B cell (primary cell): ENCODE measurements around the gene WTAP. TPM values are rescaled to one million over a fixed set of nuclear protein-coding genes. Genes with fewer than 3 reads are reported as not detected.

Experiments
- ATAC-seq: fragments of 200-7000 bp; cut with Tn5 transposase; one replicate; pipeline ENCODE4 v1.10.0; 2021; ENCODE audit warnings: low read depth, mild to moderate bottlenecking, moderate number of reproducible peaks, moderate library complexity
- CTCF ChIA-PET: fragments of 350-600 bp; sonication (Branson Sonifier 250); formaldehyde crosslinking; loops from one replicate; lab custom pipeline; 2021; ENCODE audit warnings: antibody characterized with exemption, inconsistent platforms; lab: Charles Lee
- POLR2A ChIA-PET: fragments of 350-600 bp; sonication (Branson Sonifier 250); formaldehyde crosslinking; loops from one replicate; lab custom pipeline; 2021; ENCODE audit warnings: antibody characterized with exemption; lab: Charles Lee
- DNase-seq: peaks from one replicate; pipeline ENCODE4 v3.0.0; 2013
- H2AFZ ChIP-seq: 2 replicates; pipeline ENCODE4 v1.6.1; 2012; ENCODE audit warnings: mild to moderate bottlenecking, low read depth, low read length; ENCODE audit not compliant: insufficient read depth, poor library complexity, severe bottlenecking
- H3K27ac ChIP-seq, 2 donors: 1 replicate in 1 of 2; 2 replicates in 1 of 2; pipeline ENCODE4 v1.5.1; 2012 to 2013; ENCODE audit warnings: low read length in 2 of 2, mild to moderate bottlenecking in 2 of 2, moderate library complexity in 1 of 2
- H3K27me3 ChIP-seq, 4 experiments: fragments of 200-600 bp in 1 of 4; sonication (generic) in 1 of 4; replicated peaks in 1 of 4; 1 replicate in 2 of 4; 2 replicates in 2 of 4; pipeline versions ENCODE4 v1.6.1 to v1.7.0; 2013 to 2016; ENCODE audit warnings: low read length in 3 of 4, mild to moderate bottlenecking in 2 of 4, mixed read lengths in 1 of 4, moderate library complexity in 1 of 4; ENCODE audit not compliant: insufficient read depth in 4 of 4, control insufficient read depth in 3 of 4; ENCODE audit errors: control extremely low read depth in 1 of 4
- H3K36me3 ChIP-seq, 2 experiments: replicated peaks in 1 of 2; 1 replicate in 1 of 2; 2 replicates in 1 of 2; pipeline versions ENCODE4 v1.6.1 to v1.7.1; 2013; ENCODE audit warnings: low read length in 1 of 2; ENCODE audit not compliant: insufficient read depth in 2 of 2, control insufficient read depth in 1 of 2; ENCODE audit errors: control extremely low read depth in 1 of 2, extremely low read depth in 1 of 2
- H3K4me1 ChIP-seq, 2 donors: fragments of 200-600 bp in 1 of 2; sonication (generic) in 1 of 2; 1 replicate in 1 of 2; 2 replicates in 1 of 2; pipeline versions ENCODE4 v1.5.1 to v1.6.1; 2013 to 2017; ENCODE audit warnings: low read length in 2 of 2; ENCODE audit not compliant: control insufficient read depth in 2 of 2, insufficient read depth in 2 of 2
- H3K4me2 ChIP-seq: replicated peaks from 2 replicates; pipeline ENCODE3; 2012; ENCODE audit warnings: mild to moderate bottlenecking, low read depth, low read length; ENCODE audit not compliant: poor library complexity, severe bottlenecking
- H3K4me3 ChIP-seq, 5 experiments: fragments of 200-600 bp in 1 of 5; sonication (generic) in 1 of 5; 1 replicate in 3 of 5; 2 replicates in 2 of 5; pipeline versions ENCODE4 v1.5.1 to v1.7.0; 2011 to 2016; ENCODE audit warnings: low read length in 4 of 5, mild to moderate bottlenecking in 4 of 5, low read depth in 2 of 5, control low read depth in 1 of 5, moderate library complexity in 1 of 5; ENCODE audit not compliant: insufficient read depth in 1 of 5; ENCODE audit errors: control extremely low read depth in 1 of 5, extremely low read depth in 1 of 5
- H3K79me2 ChIP-seq: fragments of 200-600 bp; sonication (generic); one replicate; pipeline ENCODE4 v1.6.0; 2016; ENCODE audit warnings: low read length; ENCODE audit not compliant: control insufficient read depth, insufficient read depth
- H3K9ac ChIP-seq: fragments of 200-600 bp; sonication (generic); 2 replicates; pipeline ENCODE4 v1.6.1; 2017; ENCODE audit warnings: mild to moderate bottlenecking, low read length, moderate library complexity
- H3K9me3 ChIP-seq, 3 donors: one replicate each; pipeline versions ENCODE4 v1.6.1 to v1.7.1; 2013; ENCODE audit warnings: low read length in 2 of 3; ENCODE audit not compliant: control insufficient read depth in 2 of 3, insufficient read depth in 1 of 3; ENCODE audit errors: control extremely low read depth in 1 of 3
- H4K20me1 ChIP-seq: 2 replicates; pipeline ENCODE4 v1.6.0; 2012; ENCODE audit warnings: mild to moderate bottlenecking, low read length; ENCODE audit not compliant: insufficient read depth, control insufficient read depth, poor library complexity, severe bottlenecking
- H3K27ac Mint-ChIP-seq: one replicate; pipeline ENCODE4 v1.8.0; 2021; ENCODE audit warnings: mixed read lengths
- H3K27me3 Mint-ChIP-seq: one replicate; pipeline ENCODE4 v1.8.0; 2021; ENCODE audit warnings: mixed read lengths
- H3K4me1 Mint-ChIP-seq: one replicate; pipeline ENCODE4 v1.8.0; 2021; ENCODE audit warnings: mixed read lengths
- H3K4me3 Mint-ChIP-seq: one replicate; pipeline ENCODE4 v1.8.0; 2021; ENCODE audit warnings: mixed read lengths
- H3K9me3 Mint-ChIP-seq: one replicate; pipeline ENCODE4 v1.8.0; 2022; ENCODE audit warnings: mixed read lengths; ENCODE audit not compliant: insufficient read depth
- EZH2 ChIP-seq: IDR thresholded peaks from 2 replicates; pipeline ENCODE4 v1.6.1; 2012; ENCODE audit warnings: borderline replicate concordance, low read depth, mild to moderate bottlenecking, moderate library complexity, low read length; ENCODE audit not compliant: insufficient read depth, poor library complexity, severe bottlenecking
- WGBS: methylation state at CpG from one replicate; pipeline ENCODE4 v1.1.5; 2013; ENCODE audit warnings: missing lambda C conversion rate; ENCODE audit not compliant: insufficient coverage; 5-methylcytosine and 5-hydroxymethylcytosine counted together
- intact Hi-C: fragments of 100-400 bp; cut with micrococcal nuclease; formaldehyde crosslinking; loops from one replicate; pipeline ENCODE4 v1.10.0; 2022
- polyA plus RNA-seq: library from polyadenylated mRNA; depleted of rRNA; stranded (reverse); fragments of >200 nt; gene quantifications from 2 replicates; pipeline ENCODE4 v1.2.3, GENCODE V29; 2012
- total RNA-seq, 2 donors: library from RNA; stranded (reverse); fragments of 120-200 nt in 1 of 2; gene quantifications; 1 replicate in 1 of 2; 2 replicates in 1 of 2; pipeline versions ENCODE4 v1.2.3 to v1.2.4, GENCODE V29; 2013 to 2022
- TF ChIP-seq, protein P1 (sequence below): fragments of 200-600 bp; IDR thresholded peaks from one replicate; pipeline ENCODE4 v1.8.0; 2022; ENCODE audit warnings: antibody characterized with exemption, mild to moderate bottlenecking

WTAP gene
- total and polyA plus RNA-seq, 2 donors (not counting 1 experiment from before 2014, with no cell fraction given) = 34.2 to 165 TPM

DNA sequence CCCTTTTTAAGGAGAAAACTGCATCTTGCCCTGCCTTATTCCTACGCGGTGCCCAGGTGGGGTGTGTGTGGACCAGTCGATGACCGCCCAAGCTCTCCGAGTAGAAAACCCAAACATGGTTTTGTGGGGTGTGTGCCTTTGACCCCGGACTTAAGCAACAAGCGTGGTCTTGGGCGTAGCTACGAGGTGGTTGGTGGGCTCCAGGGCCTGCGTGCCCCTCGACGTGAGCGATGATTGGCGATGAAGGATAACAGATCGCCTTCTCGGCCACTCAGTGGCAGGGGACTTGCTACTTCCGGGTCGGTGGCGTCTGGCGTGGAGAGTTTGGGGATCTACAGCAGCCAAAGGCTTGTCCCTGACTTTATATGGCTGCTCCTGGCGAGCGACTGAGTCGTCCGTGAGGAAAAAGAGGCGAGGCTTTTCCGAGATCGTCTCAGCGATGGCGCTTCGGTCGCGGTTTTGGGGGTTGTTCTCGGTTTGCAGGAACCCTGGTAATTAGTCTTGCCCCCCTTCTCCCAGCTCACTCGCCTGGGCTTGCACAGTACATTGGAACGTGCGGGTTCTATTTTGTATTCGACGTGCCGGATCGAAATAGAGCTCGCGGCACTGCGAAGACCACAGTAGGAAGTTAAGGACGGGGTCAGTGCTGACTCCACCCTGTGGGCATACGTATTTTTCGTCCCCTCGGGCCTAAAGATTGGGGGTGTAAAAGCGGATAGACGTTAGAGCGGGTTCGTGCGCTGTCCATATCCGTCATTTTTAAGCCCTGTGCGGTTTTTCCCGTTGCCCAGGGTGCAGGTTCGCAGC lies 63.0 kb downstream of the WTAP start, which contains the start of gene MRPL18:
TSS of gene MRPL18 (plus strand) at position 319 of the 807 bp plus-strand sequence. CDS start at position 440, 121 bp downstream.
- Histone ChIP-seq H3K27me3 (no peaks in the 10 kb centered on the region), H3K4me1 (peaks cover 30 to 32% of the 10 kb centered on the region in 2 donors), H4K20me1 (peaks cover 54% of the 10 kb centered on the region), H3K27ac (peak within 1 kb of the TSS; percentile 70 to 96), H3K79me2 (peaks cover 75% of the 10 kb centered on the region), H3K36me3 (peaks cover 7 to 55% of the 10 kb centered on the region in 2 experiments), H3K4me3 (peak within 1 kb of the TSS; percentile 70 to 98 (median 93)), H3K4me2 (peak within 1 kb of the TSS; percentile 81), H3K9ac (peak within 1 kb of the TSS; percentile 79), H2AFZ (peak within 1 kb of the TSS; percentile 80), H3K9me3 (no peaks in the 10 kb centered on the region)
- under 1% methylated on average over 56 of the region's 56 CpGs for WGBS
- no peaks in the 10 kb centered on the region for H3K27me3 Mint-ChIP-seq
- DNase-seq (peak; percentile 94), ATAC-seq (peak; percentile 78)
- TF ChIP-seq, protein P1, sequence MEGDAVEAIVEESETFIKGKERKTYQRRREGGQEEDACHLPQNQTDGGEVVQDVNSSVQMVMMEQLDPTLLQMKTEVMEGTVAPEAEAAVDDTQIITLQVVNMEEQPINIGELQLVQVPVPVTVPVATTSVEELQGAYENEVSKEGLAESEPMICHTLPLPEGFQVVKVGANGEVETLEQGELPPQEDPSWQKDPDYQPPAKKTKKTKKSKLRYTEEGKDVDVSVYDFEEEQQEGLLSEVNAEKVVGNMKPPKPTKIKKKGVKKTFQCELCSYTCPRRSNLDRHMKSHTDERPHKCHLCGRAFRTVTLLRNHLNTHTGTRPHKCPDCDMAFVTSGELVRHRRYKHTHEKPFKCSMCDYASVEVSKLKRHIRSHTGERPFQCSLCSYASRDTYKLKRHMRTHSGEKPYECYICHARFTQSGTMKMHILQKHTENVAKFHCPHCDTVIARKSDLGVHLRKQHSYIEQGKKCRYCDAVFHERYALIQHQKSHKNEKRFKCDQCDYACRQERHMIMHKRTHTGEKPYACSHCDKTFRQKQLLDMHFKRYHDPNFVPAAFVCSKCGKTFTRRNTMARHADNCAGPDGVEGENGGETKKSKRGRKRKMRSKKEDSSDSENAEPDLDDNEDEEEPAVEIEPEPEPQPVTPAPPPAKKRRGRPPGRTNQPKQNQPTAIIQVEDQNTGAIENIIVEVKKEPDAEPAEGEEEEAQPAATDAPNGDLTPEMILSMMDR = no peak
- no peak for TF ChIP-seq EZH2
- CTCF ChIA-PET = interaction anchor here (0.5 to 3.0 kb wide), 10 partner anchors 20 to 132 kb away, joined by 3 to 13 read pairs (median 4); partner anchors contain the start of genes ACAT2, SOD2 and WTAP
- peaks cover 51% of the 10 kb centered on the region for H3K4me1 Mint-ChIP-seq
- H3K4me3 Mint-ChIP-seq = peak within 1 kb of the TSS; percentile 100
- POLR2A ChIA-PET = interaction anchor here (0.6 to 3.5 kb wide), 11 partner anchors 13 to 178 kb away, joined by 3 to 28 read pairs (median 4); partner anchors contain the start of genes ACAT2, SOD2 and WTAP
- no peaks in the 10 kb centered on the region for H3K9me3 Mint-ChIP-seq
- intact Hi-C loops = loop anchor here (2.0 kb wide), 1 partner anchor 182 kb away; no protein-coding TSS in a partner anchor
- H3K27ac Mint-ChIP-seq = peak within 1 kb of the TSS; percentile 95
